22Rv1 (cell line): Measurements from ENCODE around the gene SLC29A3.

Experiments
- H3K27ac ChIP-seq: fragments of 450-650 bp; 2 replicates; pipeline ENCODE4 v1.5.1; 2017
- ZFX ChIP-seq: fragments of 450-650 bp; IDR thresholded peaks from 2 replicates; pipeline ENCODE4 v1.6.1; 2017; ENCODE audit warnings: antibody characterized with exemption, borderline replicate concordance
- TF ChIP-seq, protein P1 (sequence below): fragments of 450-650 bp; IDR thresholded peaks from 2 replicates; pipeline ENCODE4 v1.5.1; 2017; ENCODE audit warnings: mild to moderate bottlenecking

The SLC29A3 gene

DNA sequence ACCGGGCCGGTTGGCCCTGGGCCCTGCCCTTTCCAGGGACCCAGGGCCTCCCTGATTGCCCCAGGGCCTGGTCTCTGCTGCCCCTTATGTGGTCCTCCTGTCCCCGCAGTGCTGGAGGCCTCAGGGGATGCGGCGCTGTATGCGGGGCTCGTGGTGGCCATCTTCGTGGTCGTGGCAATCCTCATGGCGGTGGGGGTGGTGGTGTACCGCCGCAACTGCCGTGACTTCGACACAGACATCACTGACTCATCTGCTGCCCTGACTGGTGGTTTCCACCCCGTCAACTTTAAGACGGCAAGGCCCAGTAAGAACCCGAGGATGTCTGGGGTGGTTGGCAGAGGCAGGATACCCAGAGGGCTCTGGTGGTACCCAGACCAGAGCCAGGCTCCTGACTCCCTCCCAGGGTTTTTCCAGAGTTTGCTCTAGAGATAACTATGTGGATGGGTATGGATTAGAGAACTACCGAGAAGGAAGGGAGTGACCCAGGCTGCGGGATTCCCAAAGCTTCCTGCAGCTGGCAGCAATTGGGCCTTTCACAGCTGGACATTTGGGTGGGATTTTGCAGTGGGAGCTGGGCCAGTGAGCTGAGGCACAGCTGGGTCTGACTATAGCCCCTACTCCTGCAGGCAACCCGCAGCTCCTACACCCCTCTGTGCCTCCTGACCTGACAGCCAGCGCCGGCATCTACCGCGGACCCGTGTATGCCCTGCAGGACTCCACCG lies 28.1 kb upstream of the SLC29A3 start:
- TF ChIP-seq, protein P1, sequence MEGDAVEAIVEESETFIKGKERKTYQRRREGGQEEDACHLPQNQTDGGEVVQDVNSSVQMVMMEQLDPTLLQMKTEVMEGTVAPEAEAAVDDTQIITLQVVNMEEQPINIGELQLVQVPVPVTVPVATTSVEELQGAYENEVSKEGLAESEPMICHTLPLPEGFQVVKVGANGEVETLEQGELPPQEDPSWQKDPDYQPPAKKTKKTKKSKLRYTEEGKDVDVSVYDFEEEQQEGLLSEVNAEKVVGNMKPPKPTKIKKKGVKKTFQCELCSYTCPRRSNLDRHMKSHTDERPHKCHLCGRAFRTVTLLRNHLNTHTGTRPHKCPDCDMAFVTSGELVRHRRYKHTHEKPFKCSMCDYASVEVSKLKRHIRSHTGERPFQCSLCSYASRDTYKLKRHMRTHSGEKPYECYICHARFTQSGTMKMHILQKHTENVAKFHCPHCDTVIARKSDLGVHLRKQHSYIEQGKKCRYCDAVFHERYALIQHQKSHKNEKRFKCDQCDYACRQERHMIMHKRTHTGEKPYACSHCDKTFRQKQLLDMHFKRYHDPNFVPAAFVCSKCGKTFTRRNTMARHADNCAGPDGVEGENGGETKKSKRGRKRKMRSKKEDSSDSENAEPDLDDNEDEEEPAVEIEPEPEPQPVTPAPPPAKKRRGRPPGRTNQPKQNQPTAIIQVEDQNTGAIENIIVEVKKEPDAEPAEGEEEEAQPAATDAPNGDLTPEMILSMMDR = no peak
- no peak for TF ChIP-seq ZFX
- no peak overlapping the region for H3K27ac ChIP-seq

- no peak overlapping the region for H3K27ac ChIP-seq
- TF ChIP-seq, protein P1 = no peak
- TF ChIP-seq ZFX = no peak
These were observed 27.5 kb upstream of the SLC29A3 start for GRCh38 chr10:71291528-71291900.

GRCh38 chr10:71292624-71293445 lies 26.2 kb upstream of the SLC29A3 start:
- no peak for TF ChIP-seq ZFX
- TF ChIP-seq, protein P1 = no peak
- H3K27ac ChIP-seq = no peak overlapping the region

GRCh38 chr10:71293446-71294084 lies 25.5 kb upstream of the SLC29A3 start:
- no peak overlapping the region for H3K27ac ChIP-seq
- TF ChIP-seq, protein P1 = no peak

DNA sequence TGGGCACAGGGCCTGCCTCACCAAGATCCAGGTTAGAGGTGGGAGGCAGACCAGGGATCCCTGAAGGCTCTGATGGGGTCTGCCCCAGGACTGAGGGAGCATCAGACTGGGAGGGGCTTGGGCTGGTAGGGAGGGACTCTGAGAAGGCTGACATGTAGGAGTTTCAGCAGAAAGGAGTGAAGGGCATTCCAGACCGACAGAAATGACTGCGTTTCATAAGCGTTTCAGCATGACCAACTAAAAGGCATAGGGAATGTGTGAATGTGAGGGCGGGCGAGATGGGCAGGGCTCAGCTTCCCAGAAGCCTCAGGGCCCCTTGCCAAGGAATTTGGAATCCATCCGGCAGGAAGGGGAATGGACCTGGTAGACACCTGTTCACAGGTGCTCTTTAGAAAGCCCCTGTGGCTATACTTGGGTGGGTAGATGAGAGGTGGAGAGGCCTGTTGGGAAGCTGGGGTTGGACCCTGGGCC lies 24.9 kb upstream of the SLC29A3 start:
- no peak for TF ChIP-seq ZFX
- TF ChIP-seq, protein P1 = no peak
- H3K27ac ChIP-seq = no peak overlapping the region

- no peak overlapping the region for H3K27ac ChIP-seq
- TF ChIP-seq ZFX = no peak
- TF ChIP-seq, protein P1 = no peak
These were observed 24.2 kb upstream of the SLC29A3 start for GRCh38 chr10:71294856-71295255.

DNA sequence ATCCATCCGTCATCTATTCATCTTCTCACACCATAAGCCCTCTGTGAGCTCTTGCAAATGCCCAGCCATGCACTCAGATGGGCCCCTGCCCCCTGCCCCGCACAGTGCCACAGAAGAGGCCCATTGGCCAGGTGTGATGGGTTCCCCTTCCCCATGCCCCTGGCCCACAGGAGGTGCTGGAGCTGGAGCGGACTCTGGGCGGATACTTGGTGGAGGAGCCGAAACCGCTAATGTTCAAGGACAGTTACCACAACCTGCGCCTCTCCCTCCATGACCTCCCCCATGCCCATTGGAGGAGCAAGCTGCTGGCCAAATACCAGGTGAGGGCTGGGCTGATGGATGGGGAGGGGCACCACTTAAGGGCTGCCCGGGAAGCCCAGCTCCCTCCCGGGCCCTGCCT lies 23.4 kb upstream of the SLC29A3 start:
- TF ChIP-seq ZFX = no peak
- TF ChIP-seq, protein P1 = no peak
- no peak overlapping the region for H3K27ac ChIP-seq
